Transverse colon (tissue), 3 donors: ENCODE data around the gene NUDT21.

ENCODE experiments used
- CTCF ChIP-seq, 5 experiments: fragments of 200-600 bp in 3 of 5; fragments of 450-650 bp in 2 of 5; sonication (generic) in 3 of 5; IDR thresholded peaks; 1 replicate in 2 of 5; 2 replicates in 3 of 5; pipeline ENCODE4 v1.5.1; 2016 to 2017; ENCODE audit warnings: antibody characterized with exemption in 5 of 5, inconsistent platforms in 3 of 5, mild to moderate bottlenecking in 2 of 5, moderate library complexity in 1 of 5
- EP300 ChIP-seq: sonication (generic); formaldehyde crosslinking; IDR thresholded peaks from one replicate; pipeline ENCODE4 v1.6.1; 2017; ENCODE audit warnings: antibody characterized with exemption, low read depth

GRCh38 chr16:56423584-56424403 lies 27.3 kb downstream of the NUDT21 start:
- TF ChIP-seq CTCF (IDR thresholded peaks at IDR 0.05) (no peak), EP300 (no peak)
